Left cardiac atrium (tissue), 4 donors: ENCODE data around the gene ZNF609. TPM values are rescaled to one million over a fixed set of nuclear protein-coding genes. Genes with fewer than 3 reads are reported as not detected.
"Not testable (repeated sequence)": the region's sequence is repeated elsewhere in the genome, so short reads cannot be mapped to it uniquely, and the experiment has no call there.

Experiments used
- ATAC-seq, 2 donors: fragments of 200-7000 bp; cut with Tn5 transposase; one replicate each; pipeline ENCODE4 v1.9.1; 2020; ENCODE audit warnings: mild to moderate bottlenecking in 2 of 2, moderate library complexity in 2 of 2
- DNase-seq: peaks from one replicate; pipeline ENCODE4 v3.0.0-alpha.2; 2020
- intact Hi-C, 2 donors: fragments of 100-400 bp; cut with DNase I; formaldehyde crosslinking; loops; one replicate each; pipeline versions ENCODE4 v1.14.1 to v1.15.1; 2022 to 2023
- total RNA-seq, 2 donors: library from RNA; stranded (reverse); fragmentation: NEBNext Ultra II Directional; extraction: Animal tissue kit (Norgen Biotek cat#: 25700); gene quantifications; one replicate each; pipeline ENCODE4 v1.2.1, GENCODE V29; 2021
- donor health status: DM: no; HTN: yes; CAD: no.
- donor health status: DM: no; HTN: yes; CAD: no; lungs with severe emphysema.
- donor health status: DM: yes; HTN: yes; CAD: no.
- donor health status: Dilated cardiomyopathy.

Gene ZNF609
- total RNA-seq, 2 donors from 2014 or later: 17.5 to 18.1 TPM

GRCh38 chr15:64604319-64604718 lies 143.9 kb downstream of the ZNF609 start:
- DNase-seq (no peak), ATAC-seq (no peak)
- intact Hi-C loops: no loop called here

GRCh38 chr15:64607416-64607815 lies 147.0 kb downstream of the ZNF609 start:
- DNase-seq, ATAC-seq, intact Hi-C loops: not testable (repeated sequence)

- intact Hi-C loops: no loop called here
- ATAC-seq (no peak), DNase-seq (no peak)
Observed at GRCh38 chr15:64610257-64610919, 150.0 kb downstream of the ZNF609 start.

- no peak for ATAC-seq
- no peak for DNase-seq
- intact Hi-C loops: no loop called here
Observed at GRCh38 chr15:64611085-64611725, 150.8 kb downstream of the ZNF609 start.

GRCh38 chr15:64614519-64614918 lies 154.1 kb downstream of the ZNF609 start:
- DNase-seq: no peak
- intact Hi-C loops: no loop called here

GRCh38 chr15:64617727-64618126 lies 157.3 kb downstream of the ZNF609 start:
- DNase-seq (no peak), ATAC-seq (no peak)
- intact Hi-C loops: no loop called here

More at GRCh38 chr15:64614519-64614918, 154.1 kb downstream of the ZNF609 start:
- no peak for ATAC-seq

GRCh38 chr15:64618138-64618537 lies 157.8 kb downstream of the ZNF609 start:
- DNase-seq (no peak), ATAC-seq (no peak)
- intact Hi-C loops: no loop called here

GRCh38 chr15:64618540-64618939 lies 158.2 kb downstream of the ZNF609 start:
- intact Hi-C loops: no loop called here
- no peak for ATAC-seq
- DNase-seq: no peak

GRCh38 chr15:64619880-64620839 lies 159.8 kb downstream of the ZNF609 start:
- no peak for DNase-seq
- intact Hi-C loops: no loop called here
- ATAC-seq: peak in 1 of 2 donors; percentile 91

- intact Hi-C loops: no loop called here
- ATAC-seq: no peak
- no peak for DNase-seq
Observed at GRCh38 chr15:64621056-64621455, 160.7 kb downstream of the ZNF609 start.

GRCh38 chr15:64622410-64623260 lies 162.3 kb downstream of the ZNF609 start:
- intact Hi-C loops: no loop called here
- DNase-seq: no peak
- peak in 1 of 2 donors; percentile 47 for ATAC-seq

- DNase-seq: no peak
- ATAC-seq: no peak
- intact Hi-C loops: no loop called here
Observed at GRCh38 chr15:64623347-64623996, 163.1 kb downstream of the ZNF609 start.

GRCh38 chr15:64624242-64624641 lies 163.9 kb downstream of the ZNF609 start:
- intact Hi-C loops: no loop called here
- ATAC-seq: no peak
- DNase-seq: no peak

GRCh38 chr15:64629063-64629462 lies 168.7 kb downstream of the ZNF609 start:
- ATAC-seq (no peak), DNase-seq (no peak)
- intact Hi-C loops: no loop called here

- intact Hi-C loops: loop anchor here in 1 of 2 donors (10.0 kb wide), 1 partner anchor 166 kb away; the partner anchor contains the start of gene ZNF609
- ATAC-seq (no peak), DNase-seq (no peak)
Observed at GRCh38 chr15:64630396-64631107, 170.2 kb downstream of the ZNF609 start.

GRCh38 chr15:64632639-64633038 lies 172.3 kb downstream of the ZNF609 start:
- intact Hi-C loops: loop anchor here in 1 of 2 donors (10.0 kb wide), 1 partner anchor 168 kb away; the partner anchor contains the start of gene ZNF609
- not testable (repeated sequence) for DNase-seq

GRCh38 chr15:64633332-64633731 lies 173.0 kb downstream of the ZNF609 start:
- DNase-seq (no peak), ATAC-seq (no peak)
- intact Hi-C loops: loop anchor here in 1 of 2 donors (10.0 kb wide), 1 partner anchor 169 kb away; the partner anchor contains the start of gene ZNF609

More at GRCh38 chr15:64632639-64633038, 172.3 kb downstream of the ZNF609 start:
- not testable (repeated sequence) for ATAC-seq
